IPS-20b (cell line): Measurements from ENCODE around the gene TSEN34.
A peak's percentile ranks its signal among the peaks of the same experiment; 100 is the strongest.

ENCODE experiments used
- H3K27ac ChIP-seq: one replicate; pipeline ENCODE4 v1.5.1; 2013; ENCODE audit warnings: low read length
- H3K27me3 ChIP-seq: 2 replicates; pipeline ENCODE4 v1.6.1; 2013; ENCODE audit warnings: mild to moderate bottlenecking, low read length, inconsistent platforms; ENCODE audit not compliant: insufficient read depth
- H3K36me3 ChIP-seq: 2 replicates; pipeline ENCODE4 v1.6.1; 2013; ENCODE audit warnings: low read depth, mild to moderate bottlenecking, inconsistent platforms, low read length, moderate library complexity; ENCODE audit not compliant: insufficient read depth
- H3K4me1 ChIP-seq: 2 replicates; pipeline ENCODE4 v1.6.1; 2013; ENCODE audit warnings: mild to moderate bottlenecking, control low read depth, inconsistent platforms, low read length, moderate library complexity; ENCODE audit not compliant: insufficient read depth
- H3K4me3 ChIP-seq: 2 replicates; pipeline ENCODE4 v1.5.1; 2013; ENCODE audit warnings: mild to moderate bottlenecking, low read length, inconsistent platforms
- H3K9ac ChIP-seq: 2 replicates; pipeline ENCODE4 v1.6.1; 2013; ENCODE audit warnings: low read depth, mild to moderate bottlenecking, inconsistent platforms, low read length, moderate library complexity
- H3K9me3 ChIP-seq: 2 replicates; pipeline ENCODE4 v1.6.1; 2013; ENCODE audit warnings: mild to moderate bottlenecking, low read depth, low read length, inconsistent platforms; ENCODE audit not compliant: insufficient read depth

The TSEN34 gene

GRCh38 chr19:54191011-54191810 lies at the start of gene TSEN34:
TSEN34 (plus strand) TSS chr19:54191308; CDS start chr19:54191365, 57 bp downstream.
- Histone ChIP-seq H3K36me3 (peaks cover 27% of the 10 kb centered on the region), H3K4me1 (peaks cover 4% of the 10 kb centered on the region; the same call in 1 of the 2 replicates), H3K9ac (peak within 1 kb of the TSS; percentile 91), H3K4me3 (peak within 1 kb of the TSS; percentile 75), H3K27ac (peak within 1 kb of the TSS; percentile 75), H3K9me3 (no peaks in the 10 kb centered on the region), H3K27me3 (no peaks in the 10 kb centered on the region)

- no peaks in the 10 kb centered on the region for H3K27me3 ChIP-seq
- no peak overlapping the region for H3K4me3 ChIP-seq
- H3K9me3 ChIP-seq, result no peaks in the 10 kb centered on the region
- peaks cover 75% of the 10 kb centered on the region for H3K36me3 ChIP-seq
- no peaks in the 10 kb centered on the region for H3K4me1 ChIP-seq
- no peak overlapping the region for H3K27ac ChIP-seq
- H3K9ac ChIP-seq, result no peak overlapping the region
Observed at GRCh38 chr19:54141356-54141755, 49.8 kb upstream of the TSEN34 start.

- H3K36me3 ChIP-seq, result peaks cover 84% of the 10 kb centered on the region
- no peaks in the 10 kb centered on the region for H3K9me3 ChIP-seq
- no peak overlapping the region for H3K27ac ChIP-seq
- H3K27me3 ChIP-seq, result no peaks in the 10 kb centered on the region
- H3K4me1 ChIP-seq, result no peaks in the 10 kb centered on the region
- no peak overlapping the region for H3K9ac ChIP-seq
- no peak overlapping the region for H3K4me3 ChIP-seq
Observed at GRCh38 chr19:54142166-54142780, 48.8 kb upstream of the TSEN34 start.

- Histone ChIP-seq H3K27ac (no peak overlapping the region), H3K36me3 (peaks cover 97% of the 10 kb centered on the region), H3K9me3 (no peaks in the 10 kb centered on the region), H3K9ac (no peak overlapping the region), H3K27me3 (no peaks in the 10 kb centered on the region), H3K4me1 (no peaks in the 10 kb centered on the region), H3K4me3 (no peak overlapping the region)
Observed at GRCh38 chr19:54145541-54146158, 45.5 kb upstream of the TSEN34 start.

- Histone ChIP-seq H3K4me3 (no peak overlapping the region), H3K4me1 (no peaks in the 10 kb centered on the region), H3K9ac (no peak overlapping the region), H3K27ac (no peak overlapping the region), H3K27me3 (no peaks in the 10 kb centered on the region), H3K9me3 (no peaks in the 10 kb centered on the region), H3K36me3 (peaks cover 96% of the 10 kb centered on the region)
Observed at GRCh38 chr19:54147676-54148075, 43.4 kb upstream of the TSEN34 start.

- H3K4me3 ChIP-seq, result no peak overlapping the region
- H3K27ac ChIP-seq, result no peak overlapping the region
- H3K9me3 ChIP-seq, result no peaks in the 10 kb centered on the region
- H3K4me1 ChIP-seq, result no peaks in the 10 kb centered on the region
- peaks cover 96% of the 10 kb centered on the region for H3K36me3 ChIP-seq
- no peaks in the 10 kb centered on the region for H3K27me3 ChIP-seq
- no peak overlapping the region for H3K9ac ChIP-seq
Observed at GRCh38 chr19:54148158-54148557, 43.0 kb upstream of the TSEN34 start.

- no peaks in the 10 kb centered on the region for H3K4me1 ChIP-seq
- H3K9ac ChIP-seq, result no peak overlapping the region
Observed at GRCh38 chr19:54149021-54149812, 41.9 kb upstream of the TSEN34 start.

GRCh38 chr19:54151362-54152035 lies 39.6 kb upstream of the TSEN34 start:
- Histone ChIP-seq H3K27me3 (no peaks in the 10 kb centered on the region), H3K36me3 (peaks cover 95% of the 10 kb centered on the region), H3K4me3 (no peak overlapping the region)

More at GRCh38 chr19:54149021-54149812, 41.9 kb upstream of the TSEN34 start:
- Histone ChIP-seq H3K27me3 (no peaks in the 10 kb centered on the region), H3K36me3 (peaks cover 96% of the 10 kb centered on the region), H3K4me3 (no peak overlapping the region), H3K27ac (no peak overlapping the region), H3K9me3 (no peaks in the 10 kb centered on the region)

GRCh38 chr19:54152267-54152666 lies 38.8 kb upstream of the TSEN34 start:
- Histone ChIP-seq H3K27ac (no peak overlapping the region), H3K4me3 (no peak overlapping the region), H3K9me3 (no peaks in the 10 kb centered on the region), H3K36me3 (peaks cover 95% of the 10 kb centered on the region), H3K27me3 (no peaks in the 10 kb centered on the region), H3K9ac (no peak overlapping the region), H3K4me1 (no peaks in the 10 kb centered on the region)

More at GRCh38 chr19:54151362-54152035, 39.6 kb upstream of the TSEN34 start:
- Histone ChIP-seq H3K9me3 (no peaks in the 10 kb centered on the region), H3K4me1 (no peaks in the 10 kb centered on the region), H3K27ac (no peak overlapping the region), H3K9ac (no peak overlapping the region)

- Histone ChIP-seq H3K4me3 (no peak overlapping the region), H3K4me1 (no peaks in the 10 kb centered on the region), H3K27me3 (no peaks in the 10 kb centered on the region), H3K9ac (no peak overlapping the region), H3K9me3 (no peaks in the 10 kb centered on the region), H3K27ac (no peak overlapping the region), H3K36me3 (peaks cover 95% of the 10 kb centered on the region)
Observed at GRCh38 chr19:54152878-54153524, 38.1 kb upstream of the TSEN34 start.
